SK-N-SH treated with all-trans-retinoic acid at 6 μM for 48 hours (cell line): Measurements from ENCODE around the gene NECAB3.

Source experiments
- ATAC-seq: fragments of 200-7000 bp; cut with Tn5 transposase; 3 replicates; pipeline ENCODE4 v1.9.1; 2020; ENCODE audit warnings: mild to moderate bottlenecking, moderate library complexity
- CREB5 ChIP-seq: fragments of 250-450 bp; sonication (Bioruptor Pico); IDR thresholded peaks from 2 replicates; pipeline ENCODE4 v1.5.1; 2020; ENCODE audit warnings: low read depth, mild to moderate bottlenecking, moderate library complexity
- CSDC2 ChIP-seq: fragments of 250-450 bp; sonication (Bioruptor Pico); IDR thresholded peaks from 2 replicates; pipeline ENCODE4 v1.5.0; 2020; ENCODE audit warnings: mild to moderate bottlenecking, moderate library complexity
- CSRNP3 ChIP-seq: fragments of 250-450 bp; sonication (Bioruptor Pico); IDR thresholded peaks from 2 replicates; pipeline ENCODE4 v1.5.1; 2021; ENCODE audit warnings: mild to moderate bottlenecking, moderate library complexity
- ESRRG ChIP-seq: fragments of 250-450 bp; sonication (Bioruptor Pico); IDR thresholded peaks from 2 replicates; pipeline ENCODE4 v1.6.1; 2021; ENCODE audit warnings: mild to moderate bottlenecking
- ISL1 ChIP-seq: fragments of 250-450 bp; sonication (Bioruptor Pico); IDR thresholded peaks from 2 replicates; pipeline ENCODE4 v2.1.2; 2022; ENCODE audit warnings: mild to moderate bottlenecking, moderate library complexity
- OSR1 ChIP-seq: fragments of 250-450 bp; sonication (Bioruptor Pico); IDR thresholded peaks from 2 replicates; pipeline ENCODE4 v1.8.0; 2022; ENCODE audit warnings: moderate library complexity, mild to moderate bottlenecking, inconsistent platforms
- PATZ1 ChIP-seq: fragments of 250-450 bp; sonication (Bioruptor Pico); IDR thresholded peaks from 2 replicates; pipeline ENCODE4 v1.8.0; 2020; ENCODE audit warnings: mild to moderate bottlenecking, moderate library complexity, borderline replicate concordance
- RARB ChIP-seq: fragments of 250-450 bp; sonication (Bioruptor Pico); IDR thresholded peaks from 2 replicates; pipeline ENCODE4 v1.8.0; 2021; ENCODE audit warnings: mild to moderate bottlenecking, moderate library complexity
- SNAI2 ChIP-seq: fragments of 250-450 bp; sonication (Bioruptor Pico); IDR thresholded peaks from 2 replicates; pipeline ENCODE4 v1.5.0; 2020; ENCODE audit warnings: mild to moderate bottlenecking, moderate library complexity
- TOX ChIP-seq: fragments of 250-450 bp; sonication (Bioruptor Pico); IDR thresholded peaks from 2 replicates; pipeline ENCODE4 v1.8.0; 2021; ENCODE audit warnings: mild to moderate bottlenecking, moderate library complexity, borderline replicate concordance
- TSHZ2 ChIP-seq: fragments of 250-450 bp; sonication (Bioruptor Pico); IDR thresholded peaks from 2 replicates; pipeline ENCODE4 v1.5.0; 2020; ENCODE audit warnings: mild to moderate bottlenecking, moderate library complexity
- ZFP3 ChIP-seq: fragments of 250-450 bp; sonication (Bioruptor Pico); IDR thresholded peaks from 2 replicates; pipeline ENCODE4 v1.5.0; 2020; ENCODE audit warnings: mild to moderate bottlenecking, moderate library complexity
- ZFP30 ChIP-seq: fragments of 450-650 bp; formaldehyde crosslinking; IDR thresholded peaks from 2 replicates; pipeline ENCODE4 v1.5.0; 2022; ENCODE audit warnings: mild to moderate bottlenecking, moderate library complexity
- ZNF565 ChIP-seq: fragments of 450-650 bp; formaldehyde crosslinking; conservative IDR thresholded peaks from 2 replicates; pipeline ENCODE4 v1.5.0; 2020; ENCODE audit warnings: low read depth, mild to moderate bottlenecking, moderate library complexity
- ZNF70 ChIP-seq: fragments of 450-650 bp; formaldehyde crosslinking; IDR thresholded peaks from 2 replicates; pipeline ENCODE4 v1.5.0; 2020; ENCODE audit warnings: mild to moderate bottlenecking, moderate library complexity

Gene NECAB3

GRCh38 chr20:33612001-33612400 is 62.2 kb downstream of the NECAB3 start:
- ATAC-seq: no peak
- TF ChIP-seq ZFP30 (CRISPR knock-in tag): no peak
- TF ChIP-seq TOX (CRISPR knock-in tag): no peak
- no peak for TF ChIP-seq RARB
- TF ChIP-seq OSR1 (CRISPR knock-in tag): no peak
- TF ChIP-seq PATZ1: no peak
- TF ChIP-seq SNAI2 (CRISPR knock-in tag): no peak
- no peak for TF ChIP-seq ESRRG (CRISPR knock-in tag)
- no peak for TF ChIP-seq ZNF70 (CRISPR knock-in tag)
- no peak for TF ChIP-seq ZNF565 (CRISPR knock-in tag)

- no peak for ATAC-seq
- TF ChIP-seq ZFP3 (no peak), CSDC2 (CRISPR knock-in tag) (no peak), ZNF565 (CRISPR knock-in tag) (no peak)
Observed at GRCh38 chr20:33611106-33611505, 63.1 kb downstream of the NECAB3 start.

- no peak for TF ChIP-seq ZNF565 (CRISPR knock-in tag)
- no peak for TF ChIP-seq ISL1 (CRISPR knock-in tag)
- TF ChIP-seq CREB5 (CRISPR knock-in tag): no peak
- TF ChIP-seq ZFP30 (CRISPR knock-in tag): no peak
- no peak for TF ChIP-seq TOX (CRISPR knock-in tag)
- no peak for TF ChIP-seq CSRNP3 (CRISPR knock-in tag)
- no peak for TF ChIP-seq OSR1 (CRISPR knock-in tag)
- TF ChIP-seq RARB: no peak
- no peak for TF ChIP-seq TSHZ2 (CRISPR knock-in tag)
- TF ChIP-seq CSDC2 (CRISPR knock-in tag): no peak
- no peak for ATAC-seq
Observed at GRCh38 chr20:33609504-33609903, 64.7 kb downstream of the NECAB3 start.
